ENCODE data around the gene IGFBP3. TPM values are rescaled to one million over a fixed set of nuclear protein-coding genes. Genes with fewer than 3 reads are reported as not detected.
A peak's percentile ranks its signal among the peaks of the same experiment; 100 is the strongest.

The IGFBP3 gene
- polyA plus RNA-seq, 10 donors, result 173 to 366 (median 269) TPM

DNA sequence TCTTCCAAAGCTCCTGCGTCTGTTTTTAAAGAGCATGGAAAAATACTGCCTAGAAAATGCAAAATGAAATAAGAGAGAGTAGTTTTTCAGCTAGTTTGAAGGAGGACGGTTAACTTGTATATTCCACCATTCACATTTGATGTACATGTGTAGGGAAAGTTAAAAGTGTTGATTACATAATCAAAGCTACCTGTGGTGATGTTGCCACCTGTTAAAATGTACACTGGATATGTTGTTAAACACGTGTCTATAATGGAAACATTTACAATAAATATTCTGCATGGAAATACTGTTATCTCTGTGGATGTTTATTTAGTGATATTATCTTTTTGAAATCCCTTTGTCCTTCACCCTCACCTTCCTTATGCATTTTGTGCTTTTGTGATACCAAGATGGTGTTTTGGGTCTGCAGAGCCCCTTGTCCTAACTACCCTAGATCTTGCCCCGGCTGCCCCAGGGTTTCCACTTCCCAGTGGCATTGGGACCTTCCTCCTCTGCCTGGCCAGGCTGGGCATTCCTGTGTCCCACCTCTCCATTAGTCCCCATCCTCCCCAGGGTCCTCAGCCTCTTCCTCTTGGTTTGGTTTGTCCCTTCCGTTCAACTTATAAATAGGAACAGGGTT lies 27.6 kb downstream of the IGFBP3 start:
- DNase-seq, result no peak

DNA sequence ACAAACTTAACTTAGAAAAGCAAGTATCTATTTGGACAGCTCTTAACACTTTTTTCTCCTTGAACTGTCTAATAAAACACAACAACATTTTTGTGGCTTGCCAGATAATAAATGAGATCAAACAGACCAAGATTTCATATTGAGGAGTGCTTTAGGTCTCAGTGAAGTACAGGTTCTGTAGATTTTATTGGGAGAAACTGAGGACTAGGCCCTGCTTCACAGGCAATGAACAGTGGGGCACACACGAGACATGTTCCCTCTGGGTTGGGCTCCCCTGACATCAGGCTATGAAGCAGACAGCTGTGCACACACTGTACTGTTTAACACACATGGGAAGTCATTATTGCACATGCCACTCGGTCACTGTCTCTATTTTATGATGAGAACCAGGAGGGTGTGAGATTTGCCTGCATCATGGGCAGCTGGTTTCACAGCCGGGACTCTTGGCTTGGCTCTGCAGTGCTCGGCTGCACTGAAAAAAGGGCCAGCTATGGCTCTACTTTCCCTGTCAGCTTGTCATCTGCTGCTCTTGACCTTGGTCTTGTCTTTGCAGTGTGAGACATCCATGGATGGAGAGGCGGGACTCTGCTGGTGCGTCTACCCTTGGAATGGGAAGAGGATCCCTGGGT lies 28.6 kb downstream of the IGFBP3 start:
- DNase-seq, result no peak

GRCh38 chr7:45891462-45892402 lies 29.3 kb downstream of the IGFBP3 start:
- DNase-seq, result no peak

GRCh38 chr7:45890902-45891461 lies 30.1 kb downstream of the IGFBP3 start:
- DNase-seq, result peak; percentile 58 to 77 (median 59)

DNA sequence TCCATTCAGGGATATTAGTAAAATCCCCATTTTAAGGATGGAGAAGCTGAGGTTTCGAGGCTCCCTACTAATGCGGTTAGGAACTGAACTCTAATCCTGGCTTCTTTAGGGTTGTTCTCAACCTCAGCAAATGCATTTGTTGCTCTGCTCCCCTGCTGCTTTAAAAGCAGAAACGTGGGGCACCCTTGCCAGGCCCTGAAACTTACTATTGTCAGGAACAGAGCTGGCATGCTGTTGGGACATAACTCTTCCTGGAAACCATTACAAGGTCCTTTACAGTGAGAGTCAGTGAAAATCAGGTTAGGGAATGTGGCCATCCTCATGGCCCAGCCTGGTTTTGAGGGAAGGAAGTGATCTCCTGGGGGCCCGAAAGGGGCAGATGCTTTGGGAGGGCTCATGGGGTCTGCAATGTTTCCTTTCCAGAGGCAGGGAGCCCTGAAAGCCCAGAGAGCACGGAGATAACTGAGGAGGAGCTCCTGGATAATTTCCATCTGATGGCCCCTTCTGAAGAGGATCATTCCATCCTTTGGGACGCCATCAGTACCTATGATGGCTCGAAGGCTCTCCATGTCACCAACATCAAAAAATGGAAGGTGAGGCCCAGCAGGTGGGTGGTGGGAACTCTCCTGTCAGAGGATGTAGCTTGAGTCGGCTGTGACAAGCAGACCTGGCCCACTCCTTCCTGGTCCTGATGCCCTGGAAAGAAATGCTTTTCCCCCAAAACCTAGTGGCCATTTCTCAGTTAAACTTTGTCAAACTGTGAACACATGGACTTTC lies 30.8 kb downstream of the IGFBP3 start:
- no peak for DNase-seq

- no peak for DNase-seq
Measured at GRCh38 chr7:45889367-45890067, 31.6 kb downstream of the IGFBP3 start.

GRCh38 chr7:45888993-45889366 lies 32.1 kb downstream of the IGFBP3 start:
- no peak for DNase-seq

DNA sequence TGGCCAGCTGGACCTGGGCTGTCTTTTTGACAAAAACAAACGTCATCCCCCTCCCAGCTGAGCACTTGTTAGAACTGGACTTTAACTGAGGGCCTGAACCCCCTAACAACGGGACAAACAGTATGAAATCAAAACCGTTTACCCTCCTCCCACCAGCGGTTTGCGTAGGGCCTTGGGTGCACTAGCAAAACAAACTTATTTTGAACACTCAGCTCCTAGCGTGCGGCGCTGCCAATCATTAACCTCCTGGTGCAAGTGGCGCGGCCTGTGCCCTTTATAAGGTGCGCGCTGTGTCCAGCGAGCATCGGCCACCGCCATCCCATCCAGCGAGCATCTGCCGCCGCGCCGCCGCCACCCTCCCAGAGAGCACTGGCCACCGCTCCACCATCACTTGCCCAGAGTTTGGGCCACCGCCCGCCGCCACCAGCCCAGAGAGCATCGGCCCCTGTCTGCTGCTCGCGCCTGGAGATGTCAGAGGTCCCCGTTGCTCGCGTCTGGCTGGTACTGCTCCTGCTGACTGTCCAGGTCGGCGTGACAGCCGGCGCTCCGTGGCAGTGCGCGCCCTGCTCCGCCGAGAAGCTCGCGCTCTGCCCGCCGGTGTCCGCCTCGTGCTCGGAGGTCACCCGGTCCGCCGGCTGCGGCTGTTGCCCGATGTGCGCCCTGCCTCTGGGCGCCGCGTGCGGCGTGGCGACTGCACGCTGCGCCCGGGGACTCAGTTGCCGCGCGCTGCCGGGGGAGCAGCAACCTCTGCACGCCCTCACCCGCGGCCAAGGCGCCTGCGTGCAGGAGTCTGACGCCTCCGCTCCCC lies 32.7 kb downstream of the IGFBP3 start, which contains the start of gene IGFBP1:
TSS of gene IGFBP1 (plus strand) at position 304 of the 808 bp plus-strand sequence. CDS start at position 469, 165 bp downstream.
- DNase-seq, result peak in 2 of 3 donors; percentile 15 to 70

- no peak for DNase-seq
Measured at GRCh38 chr7:45886931-45887667, 34.0 kb downstream of the IGFBP3 start.

DNA sequence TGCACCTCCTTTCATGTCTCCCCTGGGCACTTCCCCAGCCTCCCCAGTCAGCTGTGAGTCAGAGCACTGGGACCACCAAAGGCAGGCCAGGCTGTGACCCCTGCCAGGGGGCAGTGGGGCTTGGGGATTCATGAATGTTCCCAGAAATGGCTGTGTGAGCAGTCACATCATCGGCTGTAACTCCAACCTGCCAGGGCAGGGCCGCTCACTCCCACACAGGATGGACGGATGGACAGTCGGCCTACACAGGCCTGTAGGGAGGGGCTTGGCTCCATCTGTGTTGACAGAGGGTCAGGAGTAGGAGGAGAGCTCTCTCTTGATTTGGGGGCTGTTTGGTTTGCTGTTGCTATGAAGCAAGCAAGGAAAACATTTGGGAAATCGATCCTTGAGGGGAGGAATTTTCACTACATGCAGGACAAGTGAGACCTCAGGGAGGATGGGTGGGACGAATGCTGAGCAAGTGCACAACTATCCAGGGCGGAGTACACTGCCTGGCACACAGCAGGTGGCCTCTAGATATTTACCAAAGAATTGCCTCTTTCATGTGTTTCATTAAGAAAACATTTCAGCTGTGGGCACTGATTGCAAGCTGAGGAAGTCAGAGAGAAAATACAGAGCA lies 35.7 kb downstream of the IGFBP3 start:
- DNase-seq, result no peak

DNA sequence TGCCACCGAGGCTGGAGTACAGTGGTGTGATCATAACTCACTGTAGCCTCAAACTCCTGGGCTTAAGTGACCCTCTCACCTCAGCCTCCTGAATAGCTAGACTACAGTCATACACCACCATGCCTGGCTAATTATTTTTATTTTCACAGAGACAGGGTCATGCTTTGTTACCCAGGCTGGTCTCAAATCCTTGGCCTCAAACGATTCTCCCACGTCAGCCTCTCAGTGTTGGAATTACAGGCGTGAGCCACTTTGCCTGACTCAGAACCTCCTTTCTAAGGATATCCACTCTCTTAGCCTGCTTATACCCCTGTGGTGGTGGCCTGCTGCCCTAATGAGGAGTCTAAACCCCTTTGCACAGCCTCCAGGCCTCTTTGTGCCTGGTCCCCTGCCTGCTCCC lies 36.9 kb downstream of the IGFBP3 start:
- no peak for DNase-seq

DNA sequence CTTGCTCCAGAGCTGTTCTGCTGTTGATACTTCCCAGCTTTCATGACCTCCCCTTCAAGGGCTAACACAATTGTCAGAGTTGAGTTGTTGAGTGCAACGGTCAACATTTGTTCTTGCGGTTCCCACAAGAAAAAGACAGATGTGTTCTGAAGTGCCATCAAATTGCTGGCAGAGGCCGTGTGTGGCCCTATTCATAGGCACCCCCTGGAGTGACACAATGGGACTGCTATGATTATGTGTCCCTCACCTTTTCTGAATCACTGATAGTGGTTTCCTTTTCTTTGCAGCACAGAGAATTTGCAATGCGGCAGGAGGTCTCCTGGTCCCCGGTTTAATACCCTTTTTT lies 38.6 kb downstream of the IGFBP3 start:
- DNase-seq, result no peak

- DNase-seq, result no peak
Measured at GRCh38 chr7:45881759-45882464, 39.2 kb downstream of the IGFBP3 start.

DNA sequence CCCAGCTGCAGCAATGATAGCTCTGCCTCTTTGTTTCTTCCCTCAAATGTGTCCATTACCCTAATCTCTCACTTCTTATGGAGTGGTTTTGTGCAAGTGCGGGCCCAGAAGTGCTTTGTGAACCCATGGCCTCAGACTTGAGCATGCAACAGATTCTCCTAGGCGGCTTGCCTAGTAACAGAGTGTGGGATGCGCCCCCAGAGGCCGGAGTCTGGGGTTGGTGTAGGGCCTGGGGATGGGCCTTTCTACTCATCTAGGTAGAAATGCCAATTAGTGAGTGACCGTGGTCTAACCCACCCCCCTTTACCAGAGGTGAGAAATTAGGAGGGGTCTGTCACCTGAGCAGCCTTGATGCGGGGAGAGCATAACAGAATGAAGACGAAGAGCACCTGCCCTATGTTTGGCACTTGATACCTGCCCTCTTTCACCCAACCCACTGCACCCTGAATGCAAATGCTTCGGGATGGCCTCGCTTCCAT lies 39.8 kb downstream of the IGFBP3 start:
- DNase-seq, result no peak

GRCh38 chr7:45880433-45880860 lies 40.6 kb downstream of the IGFBP3 start:
- no peak for DNase-seq

- no peak for DNase-seq
Measured at GRCh38 chr7:45878457-45879144, 42.5 kb downstream of the IGFBP3 start.

DNA sequence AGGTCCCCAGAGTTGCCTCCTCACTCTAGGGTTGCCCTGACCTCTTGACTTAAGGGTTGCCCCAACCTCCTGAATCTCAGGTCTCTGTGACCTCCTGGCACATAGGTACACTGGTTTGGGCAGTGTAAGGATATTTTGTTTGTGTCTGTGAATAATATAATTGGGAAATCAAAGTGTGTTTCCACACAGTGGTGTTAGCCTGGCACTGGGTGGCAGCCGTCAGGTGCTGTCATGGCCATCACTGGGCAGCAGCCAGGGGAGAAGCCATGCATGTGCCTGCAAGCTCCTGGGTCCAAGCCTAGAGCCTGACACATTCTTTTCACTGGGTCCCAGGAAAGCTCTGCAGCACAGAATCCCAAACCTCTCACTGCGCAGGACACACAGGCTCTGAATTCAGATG lies 44.6 kb downstream of the IGFBP3 start:
- no peak for DNase-seq

Measured in muscle of back (tissue), 11 donors.